NCI-H146 treated with DMSO at 0.1 percent for 48 hours (cell line): ENCODE measurements around the gene KY.

ENCODE experiments used
- DNase-seq: peaks from one replicate; lab custom pipeline; 2025; ENCODE audit not compliant: unreplicated experiment; lab: John Stamatoyannopoulos, UW

KY gene

DNA sequence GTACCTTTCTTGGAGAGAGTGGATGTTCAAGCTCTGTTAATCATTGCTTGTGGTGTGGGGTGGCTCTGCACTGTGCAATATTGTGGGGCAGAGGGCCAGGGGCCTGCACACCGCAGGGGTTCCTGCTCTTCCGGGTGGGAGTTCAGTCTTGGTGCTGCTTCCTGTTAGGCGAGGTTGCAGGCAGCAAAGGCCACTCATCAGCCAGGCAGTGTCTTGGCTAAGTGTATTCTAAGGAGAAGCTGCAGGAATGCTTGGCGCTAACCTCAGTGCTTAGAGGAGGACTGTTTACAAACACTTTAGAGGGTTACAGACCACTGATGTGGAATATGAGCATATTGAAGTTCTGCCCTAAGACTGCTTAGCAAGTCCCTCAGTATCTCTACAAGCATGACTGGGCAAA lies 83.2 kb downstream of the KY start:
- DNase-seq, result no peak

DNA sequence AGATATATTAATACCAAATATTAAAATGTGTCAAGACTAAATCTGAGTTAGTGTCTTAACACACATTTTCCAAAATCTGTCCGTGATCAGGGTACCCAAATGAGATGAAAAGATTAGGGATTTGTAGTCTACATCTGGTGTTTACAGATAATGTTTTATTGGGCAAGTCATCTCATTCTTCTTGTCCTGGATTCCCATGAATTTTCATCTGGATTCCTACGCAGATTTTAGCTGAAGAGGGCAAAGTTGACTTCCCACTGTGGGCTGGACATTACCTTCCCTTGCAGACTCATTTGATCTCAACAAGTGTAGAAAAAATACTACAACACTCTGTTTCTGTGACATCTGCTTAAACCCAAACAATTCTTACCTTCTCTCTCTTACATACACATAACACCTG lies 85.8 kb downstream of the KY start:
- DNase-seq, result no peak

DNA sequence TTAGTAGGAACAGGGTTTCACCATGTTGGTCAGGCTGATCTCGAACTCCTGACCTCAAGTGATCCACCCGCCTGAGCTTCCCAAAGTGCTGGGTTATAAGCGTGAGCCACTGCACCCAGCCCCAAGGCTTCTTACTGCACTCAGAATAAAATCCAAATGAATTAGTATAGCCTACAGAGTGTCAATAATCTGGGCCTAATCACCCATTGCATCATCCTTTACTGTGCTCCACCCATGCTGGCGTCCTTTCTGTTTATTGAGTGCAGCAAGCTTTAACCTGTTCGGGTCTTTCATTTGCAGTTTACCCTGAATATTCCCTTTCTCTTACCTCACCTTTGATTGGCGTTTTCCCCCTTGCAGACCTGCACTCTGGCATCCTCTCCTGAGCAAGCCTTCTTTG lies 87.2 kb downstream of the KY start:
- DNase-seq, result no peak

DNA sequence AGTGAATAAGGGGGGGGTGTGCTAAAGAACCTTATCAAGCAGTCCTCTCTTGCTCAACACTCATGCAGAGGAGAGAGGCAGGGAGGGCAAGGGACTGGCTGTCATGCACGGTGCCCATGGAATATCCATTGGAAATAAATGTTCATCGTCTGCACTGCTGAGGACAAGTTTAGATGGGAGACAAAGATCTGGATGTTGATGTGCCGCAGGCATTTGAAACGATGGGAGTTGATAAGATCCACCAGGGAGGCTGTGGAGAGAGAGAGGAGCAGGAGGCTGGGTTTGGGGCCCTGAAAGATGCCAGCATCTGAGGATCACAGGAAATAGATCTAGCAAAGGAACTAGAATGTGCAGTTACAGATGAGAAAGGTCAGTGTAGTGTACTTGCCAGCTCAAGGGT lies 88.8 kb downstream of the KY start:
- DNase-seq, result no peak

DNA sequence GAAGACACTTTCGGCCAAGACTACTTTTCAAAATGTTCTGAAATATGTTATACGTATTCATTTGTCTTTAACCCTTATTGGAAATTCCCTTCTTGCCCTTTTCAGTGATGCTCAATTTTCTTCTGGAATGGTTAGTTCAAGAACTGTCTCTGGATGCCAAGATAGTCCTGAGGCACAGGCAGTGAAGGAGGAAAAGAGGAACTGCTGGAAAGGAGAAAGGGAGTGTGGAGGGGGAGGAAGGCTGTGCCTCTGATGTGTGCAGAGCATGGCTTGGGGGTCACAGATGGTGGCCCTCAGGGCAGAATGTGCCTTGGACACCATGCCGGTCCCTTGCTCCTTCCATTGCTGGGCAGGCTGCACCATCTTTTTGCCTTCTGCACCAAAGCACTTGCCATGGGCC lies 91.2 kb downstream of the KY start:
- DNase-seq, result no peak
